NCI-H748 treated with DMSO at 0.1 percent for 48 hours (cell line): ENCODE measurements around the gene SLC1A4.
"Not testable (repeated sequence)": the region's sequence is repeated elsewhere in the genome, so short reads cannot be mapped to it uniquely, and the experiment has no call there.

ENCODE experiments used
- DNase-seq: peaks from one replicate; lab custom pipeline; 2025; lab: John Stamatoyannopoulos, UW

The SLC1A4 gene

GRCh38 chr2:64963719-64964118, 25.5 kb upstream of the SLC1A4 start:
- no peak for DNase-seq

DNA sequence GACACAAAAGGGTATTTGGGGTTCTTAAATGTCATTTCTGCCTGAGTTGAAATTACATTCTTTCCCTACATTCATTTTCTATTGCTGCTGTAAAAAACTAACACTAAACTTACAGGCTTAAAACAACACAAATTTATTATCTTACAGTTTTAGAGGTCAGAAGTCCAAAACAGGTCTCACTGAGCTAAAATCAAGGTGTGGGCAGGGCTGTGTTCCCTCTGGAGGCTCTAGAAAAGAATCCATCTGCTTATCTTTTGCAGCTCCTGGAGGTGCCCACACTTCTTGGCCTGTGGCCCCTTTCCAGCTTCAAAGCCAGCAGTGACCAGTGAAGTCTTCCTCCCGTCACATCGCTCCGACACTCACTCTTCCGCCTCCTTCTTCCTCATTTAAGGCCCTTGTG, 23.2 kb upstream of the SLC1A4 start:
- DNase-seq: no peak

GRCh38 chr2:64966839-64967238, 22.4 kb upstream of the SLC1A4 start:
- DNase-seq: no peak

GRCh38 chr2:64967601-64968000, 21.6 kb upstream of the SLC1A4 start:
- DNase-seq: no peak

GRCh38 chr2:64969086-64969485, 20.1 kb upstream of the SLC1A4 start:
- not testable (repeated sequence) for DNase-seq

DNA sequence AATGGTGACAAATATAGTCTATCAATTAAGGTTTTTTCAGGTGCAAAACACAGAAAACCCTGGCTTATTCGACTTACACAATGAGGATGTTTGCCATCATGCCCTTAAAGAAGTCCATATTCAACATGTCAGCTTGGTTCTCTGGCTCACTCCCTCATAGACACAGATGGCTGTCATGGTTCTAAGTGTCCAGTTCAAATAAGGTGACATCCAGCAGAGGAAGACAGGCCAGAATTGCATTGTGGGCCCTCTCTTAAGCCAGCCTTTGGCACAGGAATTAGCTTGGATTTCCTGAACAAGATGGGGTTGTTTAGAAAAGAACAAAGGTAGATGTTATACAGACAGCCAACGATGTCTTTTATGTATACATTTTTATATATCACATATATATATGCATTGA, 18.7 kb upstream of the SLC1A4 start:
- DNase-seq: no peak

DNA sequence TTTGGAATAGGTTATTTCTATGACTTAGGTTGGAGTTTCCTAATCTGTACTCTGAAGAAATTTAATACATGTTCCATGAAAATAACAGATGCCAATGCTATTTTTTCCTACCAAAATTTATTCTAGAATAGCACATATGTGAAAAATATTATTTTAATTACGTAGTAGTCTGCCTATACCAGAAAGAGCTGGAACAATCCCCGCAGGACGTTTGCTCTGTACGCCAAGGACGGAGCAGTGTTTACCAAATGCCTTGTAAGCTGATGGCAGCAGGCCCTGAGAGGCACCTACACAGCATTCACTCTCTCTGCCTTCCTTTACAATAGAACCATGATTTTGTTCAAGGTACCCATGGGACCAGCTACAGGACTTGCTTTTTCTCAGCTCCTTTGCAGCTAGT, 16.8 kb upstream of the SLC1A4 start:
- no peak for DNase-seq

GRCh38 chr2:64972876-64973275, 16.3 kb upstream of the SLC1A4 start:
- no peak for DNase-seq

- DNase-seq: no peak
Observed at GRCh38 chr2:64975232-64975821, 13.9 kb upstream of the SLC1A4 start.

DNA sequence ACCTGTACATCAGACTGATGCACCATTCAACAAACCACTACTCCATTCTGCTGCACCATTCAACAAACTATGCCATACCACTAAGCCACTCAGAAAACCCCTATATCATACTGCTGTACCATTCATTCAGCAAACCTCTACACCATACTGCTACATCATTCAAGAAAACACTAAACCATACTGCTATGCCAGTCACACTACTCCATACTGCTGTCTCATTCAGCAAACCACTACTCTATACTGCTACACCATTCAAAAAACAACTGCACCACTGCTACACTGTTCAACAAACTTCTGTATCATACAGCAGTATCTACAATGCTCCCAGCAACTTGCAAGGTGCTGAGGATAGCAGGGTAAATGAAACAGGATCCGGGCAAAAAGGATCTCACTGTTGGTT, 12.9 kb upstream of the SLC1A4 start:
- DNase-seq: no peak

DNA sequence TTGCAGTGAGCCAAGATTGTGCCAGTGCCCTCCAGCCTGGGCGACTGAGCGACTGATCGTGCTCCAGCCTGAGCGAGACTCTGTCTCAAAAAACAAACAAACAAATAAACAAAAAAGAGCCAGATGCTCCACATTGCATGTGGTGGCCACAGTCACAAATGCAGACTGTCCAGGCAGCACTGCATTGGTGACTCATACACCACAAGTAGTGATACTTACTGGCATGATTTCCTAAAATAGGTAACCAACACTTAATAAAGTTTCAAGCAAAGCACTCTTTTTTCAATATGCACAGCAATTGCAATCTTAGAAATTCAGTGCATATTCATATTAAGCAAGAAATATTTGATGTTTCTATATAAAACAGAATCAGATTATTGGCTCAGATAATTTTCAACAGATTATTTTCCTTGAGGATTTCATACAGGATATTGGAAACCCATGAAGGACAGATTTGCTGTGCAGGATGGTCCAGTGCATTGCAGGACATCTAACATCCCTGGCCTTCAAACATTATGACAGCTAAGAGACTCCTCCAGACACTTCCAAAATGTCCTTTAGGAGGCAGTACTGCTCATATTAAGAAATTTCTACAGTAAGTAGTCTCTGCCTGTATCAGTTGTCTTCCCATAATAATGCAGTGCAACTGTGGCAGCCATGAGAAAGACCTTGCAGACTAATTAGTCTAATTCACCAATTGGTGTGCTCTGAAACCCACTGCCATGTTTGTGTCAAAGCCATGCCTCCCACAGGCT, 10.5 kb upstream of the SLC1A4 start:
- no peak for DNase-seq

- DNase-seq: no peak
Observed at GRCh38 chr2:64979744-64980143, 9.5 kb upstream of the SLC1A4 start.

GRCh38 chr2:64980183-64980582, 9.0 kb upstream of the SLC1A4 start:
- DNase-seq: no peak

GRCh38 chr2:64982311-64982857, 6.8 kb upstream of the SLC1A4 start:
- no peak for DNase-seq

DNA sequence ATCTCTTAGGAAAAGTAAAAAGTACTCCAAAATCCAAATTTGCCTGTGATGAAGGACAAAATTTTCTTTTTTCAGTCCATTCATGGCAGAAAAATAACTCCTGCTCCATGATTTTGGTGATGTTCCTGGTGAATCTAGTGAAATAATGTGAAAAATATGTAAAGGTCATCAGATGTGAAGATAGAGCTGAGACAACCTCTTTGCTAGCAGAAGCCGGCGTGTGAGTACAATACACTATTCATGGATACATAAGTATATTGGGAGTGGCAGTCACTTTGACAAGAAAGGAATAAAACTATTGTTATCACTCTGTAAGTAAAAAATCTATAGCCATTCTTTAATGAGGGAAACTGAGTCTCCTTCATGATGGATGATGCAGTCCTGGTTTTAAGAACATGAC, 6.3 kb upstream of the SLC1A4 start:
- no peak for DNase-seq

GRCh38 chr2:64985447-64985846, 3.8 kb upstream of the SLC1A4 start:
- no peak for DNase-seq

DNA sequence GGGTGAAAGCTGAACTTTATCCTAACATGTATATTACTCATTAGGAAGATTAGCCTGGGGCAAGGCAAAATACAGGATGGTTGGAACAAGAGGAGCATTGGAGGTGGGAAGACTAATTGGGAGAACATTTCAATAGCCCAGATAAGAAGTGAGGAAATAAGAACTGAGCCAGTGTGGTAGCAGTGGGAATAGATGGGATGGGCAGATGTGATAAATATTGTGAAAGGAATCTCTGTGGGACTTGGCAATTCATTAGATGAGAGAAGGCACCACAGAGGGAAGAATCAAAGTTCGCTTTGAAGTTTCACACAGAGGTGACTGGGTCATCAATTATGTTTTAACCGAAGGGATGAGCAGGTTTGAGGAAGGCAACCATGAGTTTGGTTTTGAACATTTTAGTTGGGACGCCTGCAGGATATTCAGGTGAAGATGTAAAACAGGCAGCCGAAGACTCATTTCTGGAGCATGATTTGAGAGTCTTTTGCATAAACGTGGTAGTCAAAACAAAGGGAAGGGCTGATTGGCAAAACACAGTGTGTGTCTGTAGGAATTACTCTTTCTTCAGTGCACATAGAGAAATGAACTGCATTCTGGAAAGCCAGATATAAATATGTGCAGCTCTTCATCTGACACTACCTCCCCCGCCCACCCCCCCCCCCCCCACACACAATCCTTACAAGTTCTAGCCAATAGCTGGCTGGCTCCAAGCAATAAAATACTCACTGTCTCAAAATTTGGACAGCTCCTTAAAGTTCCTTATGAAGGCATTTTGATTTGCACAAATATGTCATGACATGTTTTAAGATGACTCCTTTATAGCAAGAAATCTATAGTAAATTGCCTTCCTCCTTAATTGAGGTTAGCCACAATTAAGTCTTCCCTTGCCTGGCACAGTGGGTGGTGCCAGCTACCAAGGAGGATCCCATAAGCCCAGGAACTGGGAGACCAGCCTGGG, 1.9 kb upstream of the SLC1A4 start:
- no peak for DNase-seq

DNA sequence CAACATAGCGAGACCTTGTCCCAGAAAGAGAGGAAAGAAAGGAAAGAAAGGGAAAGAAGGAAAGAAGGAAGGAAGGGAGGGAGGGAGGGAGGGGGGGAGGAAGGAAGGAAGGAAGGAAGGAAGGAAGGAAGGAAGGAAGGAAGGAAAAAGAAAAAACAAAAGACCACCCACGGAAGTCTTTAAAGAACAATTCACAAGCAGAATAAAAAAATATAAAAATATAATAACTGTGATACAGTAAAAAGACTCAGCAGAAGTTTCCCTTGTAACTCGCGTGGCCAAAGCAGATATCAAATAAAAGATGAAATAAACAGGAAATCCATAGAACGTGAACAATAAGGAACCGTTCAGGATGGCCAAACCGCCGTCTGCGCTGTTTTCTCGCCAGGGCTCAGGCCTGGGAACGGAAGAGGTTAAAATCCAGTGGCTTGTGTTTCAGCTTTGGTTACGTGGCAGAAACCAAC, 1.2 kb upstream of the SLC1A4 start:
- no peak for DNase-seq

GRCh38 chr2:64988420-64989125, 626 bp upstream of the SLC1A4 start:
- no peak for DNase-seq

DNA sequence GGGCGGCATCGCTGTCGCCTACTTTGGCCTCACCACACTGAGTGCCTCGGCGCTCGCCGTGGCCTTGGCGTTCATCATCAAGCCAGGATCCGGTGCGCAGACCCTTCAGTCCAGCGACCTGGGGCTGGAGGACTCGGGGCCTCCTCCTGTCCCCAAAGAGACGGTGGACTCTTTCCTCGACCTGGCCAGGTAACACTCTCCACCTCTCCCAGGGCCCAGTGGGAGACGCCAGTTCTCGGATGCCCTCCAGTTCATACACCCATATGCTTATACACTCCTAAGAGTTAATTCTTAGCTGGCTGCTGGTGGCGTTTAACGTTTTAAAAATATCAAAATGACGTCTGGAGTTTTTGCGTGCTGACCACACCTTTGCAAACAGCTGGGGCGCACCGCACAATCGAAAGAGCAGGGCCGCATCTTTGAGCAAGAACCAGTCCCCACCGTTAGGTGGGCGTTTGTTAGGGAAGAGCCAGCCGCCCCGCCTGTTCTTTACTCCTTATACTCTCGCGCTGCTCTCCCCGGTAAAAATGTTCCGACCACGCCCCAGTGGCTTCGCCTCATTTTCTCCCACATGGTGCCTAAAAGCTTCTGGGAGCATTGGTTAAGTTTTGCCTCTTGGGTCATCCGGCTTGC, 899 bp downstream of the SLC1A4 start:
- DNase-seq: peak; percentile 6

DNA sequence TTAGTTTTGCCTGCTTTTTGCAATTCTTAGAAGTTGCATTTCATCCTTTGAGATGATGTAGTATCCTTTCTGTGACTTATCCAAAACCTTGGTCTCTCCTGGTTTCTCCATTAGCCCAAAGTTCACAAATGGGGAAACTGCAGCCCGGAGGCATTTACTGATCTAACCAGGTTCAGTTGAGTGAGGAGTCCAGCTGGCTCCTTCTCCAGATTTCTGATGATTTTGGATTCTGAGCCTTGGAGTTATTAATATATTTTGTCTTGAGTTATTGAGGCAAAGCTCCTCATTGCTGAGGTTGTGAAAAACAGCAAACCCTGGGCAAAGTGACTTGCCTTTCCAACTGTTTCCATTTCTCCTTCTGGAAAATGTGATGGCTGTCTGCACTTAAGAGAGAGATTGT, 1.7 kb downstream of the SLC1A4 start:
- DNase-seq: no peak
